HepG2 (cell line): Measurements from ENCODE around the gene NFIL3. TPM values are rescaled to one million over a fixed set of nuclear protein-coding genes. Genes with fewer than 3 reads are reported as not detected.

Experiments used
- AGO1 ChIP-seq: fragments of 200-400 bp; formaldehyde crosslinking; IDR thresholded peaks from 2 replicates; pipeline ENCODE4 v1.6.1; 2017; ENCODE audit warnings: mild to moderate bottlenecking, low read depth, low read length, moderate library complexity; ENCODE audit not compliant: poor library complexity, severe bottlenecking
- HDAC6 ChIP-seq: fragments of 200-600 bp; sonication (generic); IDR thresholded peaks from 2 replicates; pipeline ENCODE4 v1.7.0; 2017; ENCODE audit warnings: mild to moderate bottlenecking, antibody characterized with exemption, low read length, low read depth
- HMG20B ChIP-seq: conservative IDR thresholded peaks from 2 replicates; pipeline ENCODE4 v1.6.1; 2016; ENCODE audit warnings: missing genetic modification reagents, missing compliant biosample characterization
- WIZ ChIP-seq: sonication (generic); formaldehyde crosslinking; IDR thresholded peaks from 2 replicates; pipeline ENCODE4 v1.5.1; 2020; ENCODE audit warnings: mild to moderate bottlenecking, missing genetic modification reagents
- ZKSCAN8 ChIP-seq: IDR thresholded peaks from 2 replicates; pipeline ENCODE4 v1.6.1; 2016; ENCODE audit warnings: borderline replicate concordance, missing genetic modification reagents, missing compliant biosample characterization
- ZNF253 ChIP-seq: sonication (generic); formaldehyde crosslinking; IDR thresholded peaks from 2 replicates; pipeline ENCODE4 v1.8.0; 2022; ENCODE audit warnings: mild to moderate bottlenecking, missing genetic modification reagents, borderline replicate concordance
- ZNF598 ChIP-seq: sonication (generic); formaldehyde crosslinking; IDR thresholded peaks from 2 replicates; pipeline ENCODE4 v1.5.1; 2020; ENCODE audit warnings: mild to moderate bottlenecking, missing genetic modification reagents, borderline replicate concordance
- polyA plus RNA-seq, 8 experiments: library from polyadenylated mRNA; depleted of rRNA in 3 of 8; stranded (reverse) in 7 of 8; unstranded in 1 of 8; fragments of >200 nt; fragmentation: Illumina TruSeq in 4 of 8; extraction: Trizol in 4 of 8; gene quantifications; 2 replicates each; pipeline versions ENCODE4 v1.2.1 to v1.2.3, GENCODE V29; 2011 to 2016; ENCODE audit warnings: low read depth in 4 of 8, missing spikeins in 1 of 8, mixed read lengths in 1 of 8; ENCODE audit not compliant: insufficient read depth in 1 of 8
- total RNA-seq, 5 experiments: library from RNA; depleted of rRNA; stranded (reverse); fragments of >200 nt; fragmentation: Illumina TruSeq; extraction: Trizol; gene quantifications; 2 replicates each; pipeline ENCODE4 v1.2.3, GENCODE V29; 2016; ENCODE audit warnings: low read depth in 1 of 5
- TF ChIP-seq, protein P1 (sequence below): sonication (generic); formaldehyde crosslinking; IDR thresholded peaks from 2 replicates; pipeline ENCODE4 v1.5.1; 2020; ENCODE audit warnings: missing genetic modification reagents, mild to moderate bottlenecking, borderline replicate concordance
- TF ChIP-seq, protein P2 (sequence below): sonication (generic); formaldehyde crosslinking; IDR thresholded peaks from 2 replicates; pipeline ENCODE4 v1.8.0; 2022; ENCODE audit warnings: missing genetic modification reagents, mild to moderate bottlenecking, inconsistent platforms, borderline replicate concordance
- TF ChIP-seq, protein P3 (sequence below): sonication (generic); formaldehyde crosslinking; IDR thresholded peaks from 2 replicates; pipeline ENCODE4 v1.5.1; 2020; ENCODE audit warnings: missing genetic modification reagents, mild to moderate bottlenecking, borderline replicate concordance

Gene NFIL3
- total and polyA plus RNA-seq, 2 of the 13 experiments (the other 11 are each of a cell fraction or from before 2014, with no cell fraction given): 46.6 to 54.2 TPM

DNA sequence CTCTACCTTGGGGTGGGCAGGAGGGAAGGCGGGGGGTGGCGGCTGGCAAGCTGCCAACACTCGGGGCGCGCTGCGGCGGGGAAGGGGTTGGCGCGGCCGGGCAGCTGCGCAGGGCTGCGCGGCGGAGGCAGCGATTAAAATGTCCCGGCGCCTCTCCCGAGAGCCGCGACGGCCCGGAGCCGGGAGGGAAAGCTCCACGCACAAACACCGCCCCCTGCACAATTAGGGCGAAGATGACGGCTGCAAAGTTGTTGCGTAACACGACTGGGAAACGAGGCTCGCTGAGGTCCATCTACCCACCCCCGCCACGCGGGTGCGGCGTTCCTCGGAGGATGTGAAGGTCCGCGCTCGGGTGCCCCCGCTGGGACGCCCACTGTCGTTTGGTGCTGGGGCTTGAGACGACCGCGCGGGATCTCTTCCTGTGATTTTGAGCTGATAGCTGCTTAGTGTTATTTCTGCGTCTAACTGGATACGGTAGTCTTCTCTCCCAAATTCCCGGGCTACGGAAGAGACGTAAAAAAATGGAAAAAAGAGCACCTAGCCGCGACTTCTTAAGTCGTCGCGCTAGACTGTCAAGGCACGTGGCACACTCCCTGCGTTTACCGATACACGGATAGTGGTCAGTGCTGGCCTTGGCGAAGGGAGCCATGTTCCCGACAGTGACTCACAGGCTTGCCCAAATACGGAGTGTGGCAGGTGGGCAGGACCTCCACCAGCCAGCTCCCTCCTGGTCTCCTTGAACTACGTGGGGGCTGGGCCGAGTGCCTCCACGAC lies 958 bp upstream of the NFIL3 start (continued):
- TF ChIP-seq AGO1 (peak; percentile 70), HMG20B (no peak; the same call in 1 of the 2 replicates), HDAC6 (no peak), ZNF598 (CRISPR knock-in tag) (no peak), ZNF253 (CRISPR knock-in tag) (peak; percentile 22; the same call in 1 of the 2 replicates), WIZ (CRISPR knock-in tag) (no peak; the same call in 1 of the 2 replicates), ZKSCAN8 (CRISPR knock-in tag) (0 out of 2 replicates have a peak, but pooled peaks have one; percentile 14)
- TF ChIP-seq, protein P1, sequence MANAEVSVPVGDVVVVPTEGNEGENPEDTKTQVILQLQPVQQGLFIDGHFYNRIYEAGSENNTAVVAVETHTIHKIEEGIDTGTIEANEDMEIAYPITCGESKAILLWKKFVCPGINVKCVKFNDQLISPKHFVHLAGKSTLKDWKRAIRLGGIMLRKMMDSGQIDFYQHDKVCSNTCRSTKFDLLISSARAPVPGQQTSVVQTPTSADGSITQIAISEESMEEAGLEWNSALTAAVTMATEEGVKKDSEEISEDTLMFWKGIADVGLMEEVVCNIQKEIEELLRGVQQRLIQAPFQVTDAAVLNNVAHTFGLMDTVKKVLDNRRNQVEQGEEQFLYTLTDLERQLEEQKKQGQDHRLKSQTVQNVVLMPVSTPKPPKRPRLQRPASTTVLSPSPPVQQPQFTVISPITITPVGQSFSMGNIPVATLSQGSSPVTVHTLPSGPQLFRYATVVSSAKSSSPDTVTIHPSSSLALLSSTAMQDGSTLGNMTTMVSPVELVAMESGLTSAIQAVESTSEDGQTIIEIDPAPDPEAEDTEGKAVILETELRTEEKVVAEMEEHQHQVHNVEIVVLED (CRISPR knock-in tag): peak; percentile 40; the same call in 1 of the 2 replicates
- TF ChIP-seq, protein P2, sequence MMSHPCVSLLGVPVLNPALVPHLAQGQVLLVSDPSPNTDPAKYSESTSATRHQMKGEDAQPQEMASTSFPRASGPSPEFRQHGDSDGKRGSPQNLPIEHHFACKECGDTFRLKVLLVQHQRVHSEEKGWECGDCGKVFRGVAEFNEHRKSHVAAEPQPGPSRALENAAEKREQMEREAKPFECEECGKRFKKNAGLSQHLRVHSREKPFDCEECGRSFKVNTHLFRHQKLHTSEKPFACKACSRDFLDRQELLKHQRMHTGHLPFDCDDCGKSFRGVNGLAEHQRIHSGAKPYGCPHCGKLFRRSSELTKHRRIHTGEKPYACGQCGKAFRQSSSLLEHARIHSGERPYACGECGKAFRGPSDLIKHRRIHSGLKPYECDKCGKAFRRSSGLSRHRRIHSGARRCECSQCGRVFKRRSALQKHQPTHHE: 0 out of 2 replicates have a peak, but pooled peaks have one; percentile 21
- TF ChIP-seq, protein P3, sequence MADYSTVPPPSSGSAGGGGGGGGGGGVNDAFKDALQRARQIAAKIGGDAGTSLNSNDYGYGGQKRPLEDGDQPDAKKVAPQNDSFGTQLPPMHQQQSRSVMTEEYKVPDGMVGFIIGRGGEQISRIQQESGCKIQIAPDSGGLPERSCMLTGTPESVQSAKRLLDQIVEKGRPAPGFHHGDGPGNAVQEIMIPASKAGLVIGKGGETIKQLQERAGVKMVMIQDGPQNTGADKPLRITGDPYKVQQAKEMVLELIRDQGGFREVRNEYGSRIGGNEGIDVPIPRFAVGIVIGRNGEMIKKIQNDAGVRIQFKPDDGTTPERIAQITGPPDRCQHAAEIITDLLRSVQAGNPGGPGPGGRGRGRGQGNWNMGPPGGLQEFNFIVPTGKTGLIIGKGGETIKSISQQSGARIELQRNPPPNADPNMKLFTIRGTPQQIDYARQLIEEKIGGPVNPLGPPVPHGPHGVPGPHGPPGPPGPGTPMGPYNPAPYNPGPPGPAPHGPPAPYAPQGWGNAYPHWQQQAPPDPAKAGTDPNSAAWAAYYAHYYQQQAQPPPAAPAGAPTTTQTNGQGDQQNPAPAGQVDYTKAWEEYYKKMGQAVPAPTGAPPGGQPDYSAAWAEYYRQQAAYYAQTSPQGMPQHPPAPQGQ: no peak; the same call in 1 of the 2 replicates
